22Rv1 (cell line): ENCODE measurements around the gene KIF6.

ENCODE experiments used
- CTCF ChIP-seq: fragments of 450-650 bp; IDR thresholded peaks from 2 replicates; pipeline ENCODE4 v1.5.1; 2017; ENCODE audit warnings: mild to moderate bottlenecking
- ZFX ChIP-seq: fragments of 450-650 bp; IDR thresholded peaks from 2 replicates; pipeline ENCODE4 v1.6.1; 2017; ENCODE audit warnings: antibody characterized with exemption, borderline replicate concordance

DNA sequence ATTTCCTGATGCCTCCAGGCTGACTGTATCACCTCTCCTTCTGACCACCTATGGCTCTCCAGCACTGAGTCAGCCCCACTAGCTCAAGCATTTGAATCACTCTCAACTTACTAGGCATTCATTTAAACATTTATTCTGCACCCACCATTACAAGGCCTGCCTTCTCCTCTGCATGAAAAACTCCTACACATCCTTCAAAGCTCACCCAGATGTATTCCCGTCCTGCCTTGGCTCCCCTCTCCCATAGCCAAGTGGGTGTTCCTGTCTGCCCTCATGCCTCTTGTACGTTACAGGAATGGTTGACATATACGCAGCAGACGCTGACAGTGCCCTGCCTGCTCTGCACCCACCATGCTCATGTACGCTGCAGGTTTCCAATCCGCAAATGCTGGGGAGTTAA is 432.6 kb downstream of the KIF6 start:
- TF ChIP-seq CTCF: no peak
- no peak for TF ChIP-seq ZFX
